ENCODE results near the gene YIPF1.

Gene YIPF1

GRCh38 chr1:53918343-53918742 is 28.7 kb upstream of the YIPF1 start:
- no peak overlapping the region for H3K27ac ChIP-seq (ENCODE audit: insufficient read depth, low read length, poor library complexity, severe bottlenecking)
- no peaks in the 10 kb centered on the region for H3K4me1 ChIP-seq (ENCODE audit: control insufficient read depth, insufficient read depth, low read length, poor library complexity, severe bottlenecking)
- peaks cover 11% of the 10 kb centered on the region for H3K36me3 ChIP-seq (ENCODE audit: control insufficient read depth, insufficient read depth, low read length)
- H3K4me3 ChIP-seq (ENCODE audit: insufficient read depth, low read depth, low read length, poor library complexity, severe bottlenecking): no peak overlapping the region
- no peaks in the 10 kb centered on the region for H3K9me3 ChIP-seq (ENCODE audit: control insufficient read depth, low read length)
- DNase-seq: no peak
- H3K27me3 ChIP-seq (replicated peaks; ENCODE audit: control insufficient read depth, insufficient read depth, low read length, poor library complexity, severe bottlenecking): no peaks in the 10 kb centered on the region

DNA sequence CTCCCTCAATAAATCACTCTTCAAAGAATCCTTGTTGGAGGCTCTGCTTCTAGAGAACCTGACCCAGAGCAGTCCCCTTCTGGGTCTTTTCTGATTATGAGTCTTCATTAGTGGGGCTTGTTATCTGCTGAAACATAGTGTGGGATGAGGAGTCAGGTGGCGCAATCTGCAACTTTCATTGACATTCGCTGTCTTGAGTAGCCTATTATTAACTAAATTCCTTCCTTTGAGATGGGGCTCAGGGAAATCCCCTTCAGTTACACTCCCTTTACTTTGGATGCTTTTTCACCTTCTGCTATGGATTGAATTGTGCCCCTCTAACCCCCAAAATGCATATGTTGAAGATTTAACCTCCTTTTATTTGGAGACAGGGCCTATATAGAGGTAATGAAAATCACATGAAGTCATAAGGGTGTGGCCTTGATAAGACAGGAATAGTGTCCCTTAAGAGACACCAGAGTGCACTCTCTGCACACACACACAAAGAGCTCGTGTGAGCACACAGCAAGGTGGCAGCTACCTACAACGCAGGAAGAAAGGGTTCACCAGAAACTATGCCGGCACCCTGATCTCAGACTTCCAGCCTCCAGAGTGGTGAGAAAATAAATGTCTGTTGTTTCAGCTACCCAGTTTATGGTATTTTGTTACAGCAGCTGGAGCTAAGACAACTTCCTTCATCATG is 23.9 kb upstream of the YIPF1 start:
- Histone ChIP-seq H3K36me3 (ENCODE audit: control insufficient read depth, insufficient read depth, low read length) (peaks cover 4% of the 10 kb centered on the region), H3K4me3 (ENCODE audit: insufficient read depth, low read depth, low read length, poor library complexity, severe bottlenecking) (no peak overlapping the region), H3K27me3 (replicated peaks; ENCODE audit: control insufficient read depth, insufficient read depth, low read length, poor library complexity, severe bottlenecking) (no peaks in the 10 kb centered on the region), H3K27ac (ENCODE audit: insufficient read depth, low read length, poor library complexity, severe bottlenecking) (no peak overlapping the region), H3K9me3 (ENCODE audit: control insufficient read depth, low read length) (no peaks in the 10 kb centered on the region), H3K4me1 (ENCODE audit: control insufficient read depth, insufficient read depth, low read length, poor library complexity, severe bottlenecking) (no peaks in the 10 kb centered on the region)
- no peak for DNase-seq

GRCh38 chr1:53911442-53911841 is 21.8 kb upstream of the YIPF1 start:
- H3K4me3 ChIP-seq (ENCODE audit: insufficient read depth, low read depth, low read length, poor library complexity, severe bottlenecking): no peak overlapping the region
- H3K27me3 ChIP-seq (replicated peaks; ENCODE audit: control insufficient read depth, insufficient read depth, low read length, poor library complexity, severe bottlenecking): no peaks in the 10 kb centered on the region
- no peak overlapping the region for H3K27ac ChIP-seq (ENCODE audit: insufficient read depth, low read length, poor library complexity, severe bottlenecking)
- H3K4me1 ChIP-seq (ENCODE audit: control insufficient read depth, insufficient read depth, low read length, poor library complexity, severe bottlenecking): no peaks in the 10 kb centered on the region
- peaks cover 4% of the 10 kb centered on the region for H3K36me3 ChIP-seq (ENCODE audit: control insufficient read depth, insufficient read depth, low read length)
- DNase-seq: no peak
- no peaks in the 10 kb centered on the region for H3K9me3 ChIP-seq (ENCODE audit: control insufficient read depth, low read length)

DNA sequence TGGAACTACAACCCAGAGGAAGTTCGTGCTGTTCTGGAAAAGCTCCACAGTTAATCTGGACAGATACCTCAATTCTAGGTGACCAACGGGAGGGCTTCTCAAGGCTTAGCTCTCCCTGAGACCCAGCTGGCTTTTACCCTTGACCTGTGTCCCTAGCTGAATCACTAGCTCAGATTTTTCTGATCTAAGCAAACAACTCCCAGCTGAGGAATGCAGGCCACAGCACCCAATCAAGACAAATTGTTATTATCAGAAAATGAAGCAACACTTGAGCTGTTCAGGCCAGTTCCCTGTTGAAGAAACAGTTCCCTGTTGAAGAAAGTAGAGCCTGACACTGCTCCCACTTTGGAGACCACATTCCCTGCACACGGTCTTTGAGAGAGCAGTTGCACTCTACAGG is 20.3 kb upstream of the YIPF1 start:
- Histone ChIP-seq H3K27me3 (replicated peaks; ENCODE audit: control insufficient read depth, insufficient read depth, low read length, poor library complexity, severe bottlenecking) (no peaks in the 10 kb centered on the region), H3K36me3 (ENCODE audit: control insufficient read depth, insufficient read depth, low read length) (peaks cover 4% of the 10 kb centered on the region), H3K27ac (ENCODE audit: insufficient read depth, low read length, poor library complexity, severe bottlenecking) (no peak overlapping the region), H3K9me3 (ENCODE audit: control insufficient read depth, low read length) (no peaks in the 10 kb centered on the region), H3K4me1 (ENCODE audit: control insufficient read depth, insufficient read depth, low read length, poor library complexity, severe bottlenecking) (no peaks in the 10 kb centered on the region), H3K4me3 (ENCODE audit: insufficient read depth, low read depth, low read length, poor library complexity, severe bottlenecking) (no peak overlapping the region)
- no peak for DNase-seq

DNA sequence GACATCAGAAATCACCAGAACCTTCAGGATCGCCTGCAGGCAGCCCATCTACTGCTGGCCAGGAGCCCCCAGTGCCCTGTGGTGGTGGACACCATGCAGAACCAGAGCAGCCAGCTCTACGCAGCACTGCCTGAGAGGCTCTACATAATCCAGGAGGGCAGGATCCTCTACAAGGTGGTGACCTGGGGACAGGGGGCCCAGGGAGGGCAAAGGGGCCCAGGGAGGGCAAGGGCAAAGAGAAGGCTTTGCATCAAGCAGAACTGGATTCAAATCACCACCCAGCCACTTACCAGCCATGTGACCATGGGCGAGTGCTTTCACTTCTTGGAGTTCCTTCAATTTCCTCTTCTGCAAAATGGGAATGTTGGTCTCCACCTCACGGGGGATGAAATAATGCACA is 16.5 kb upstream of the YIPF1 start:
- H3K27me3 ChIP-seq (replicated peaks; ENCODE audit: control insufficient read depth, insufficient read depth, low read length, poor library complexity, severe bottlenecking): no peaks in the 10 kb centered on the region
- H3K36me3 ChIP-seq (ENCODE audit: control insufficient read depth, insufficient read depth, low read length): no peaks in the 10 kb centered on the region
- no peak overlapping the region for H3K4me3 ChIP-seq (ENCODE audit: insufficient read depth, low read depth, low read length, poor library complexity, severe bottlenecking)
- H3K27ac ChIP-seq (ENCODE audit: insufficient read depth, low read length, poor library complexity, severe bottlenecking): no peak overlapping the region
- DNase-seq: no peak
- no peaks in the 10 kb centered on the region for H3K4me1 ChIP-seq (ENCODE audit: control insufficient read depth, insufficient read depth, low read length, poor library complexity, severe bottlenecking)
- H3K9me3 ChIP-seq (ENCODE audit: control insufficient read depth, low read length): no peaks in the 10 kb centered on the region

DNA sequence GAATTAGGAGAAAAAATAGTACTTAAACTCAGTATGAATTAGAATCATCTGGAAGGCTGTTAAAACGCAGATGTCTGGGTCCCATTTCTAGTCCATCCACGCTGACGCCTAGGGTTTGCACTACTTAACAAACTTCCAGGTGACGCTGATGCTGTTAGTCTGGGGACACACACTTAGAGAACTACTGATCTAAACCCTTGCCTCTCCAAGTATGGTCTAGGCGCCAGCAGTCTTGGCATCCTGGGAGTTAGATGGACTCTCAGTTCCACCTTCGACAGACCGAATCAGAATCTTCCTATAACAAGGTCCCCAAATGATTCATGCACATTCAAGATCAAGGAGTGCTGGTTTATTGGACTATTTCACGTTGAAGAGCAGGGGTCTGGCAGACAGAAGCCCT is 15.9 kb upstream of the YIPF1 start:
- Histone ChIP-seq H3K36me3 (ENCODE audit: control insufficient read depth, insufficient read depth, low read length) (no peaks in the 10 kb centered on the region), H3K4me3 (ENCODE audit: insufficient read depth, low read depth, low read length, poor library complexity, severe bottlenecking) (no peak overlapping the region), H3K9me3 (ENCODE audit: control insufficient read depth, low read length) (no peaks in the 10 kb centered on the region), H3K4me1 (ENCODE audit: control insufficient read depth, insufficient read depth, low read length, poor library complexity, severe bottlenecking) (no peaks in the 10 kb centered on the region), H3K27me3 (replicated peaks; ENCODE audit: control insufficient read depth, insufficient read depth, low read length, poor library complexity, severe bottlenecking) (no peaks in the 10 kb centered on the region), H3K27ac (ENCODE audit: insufficient read depth, low read length, poor library complexity, severe bottlenecking) (no peak overlapping the region)
- no peak for DNase-seq

DNA sequence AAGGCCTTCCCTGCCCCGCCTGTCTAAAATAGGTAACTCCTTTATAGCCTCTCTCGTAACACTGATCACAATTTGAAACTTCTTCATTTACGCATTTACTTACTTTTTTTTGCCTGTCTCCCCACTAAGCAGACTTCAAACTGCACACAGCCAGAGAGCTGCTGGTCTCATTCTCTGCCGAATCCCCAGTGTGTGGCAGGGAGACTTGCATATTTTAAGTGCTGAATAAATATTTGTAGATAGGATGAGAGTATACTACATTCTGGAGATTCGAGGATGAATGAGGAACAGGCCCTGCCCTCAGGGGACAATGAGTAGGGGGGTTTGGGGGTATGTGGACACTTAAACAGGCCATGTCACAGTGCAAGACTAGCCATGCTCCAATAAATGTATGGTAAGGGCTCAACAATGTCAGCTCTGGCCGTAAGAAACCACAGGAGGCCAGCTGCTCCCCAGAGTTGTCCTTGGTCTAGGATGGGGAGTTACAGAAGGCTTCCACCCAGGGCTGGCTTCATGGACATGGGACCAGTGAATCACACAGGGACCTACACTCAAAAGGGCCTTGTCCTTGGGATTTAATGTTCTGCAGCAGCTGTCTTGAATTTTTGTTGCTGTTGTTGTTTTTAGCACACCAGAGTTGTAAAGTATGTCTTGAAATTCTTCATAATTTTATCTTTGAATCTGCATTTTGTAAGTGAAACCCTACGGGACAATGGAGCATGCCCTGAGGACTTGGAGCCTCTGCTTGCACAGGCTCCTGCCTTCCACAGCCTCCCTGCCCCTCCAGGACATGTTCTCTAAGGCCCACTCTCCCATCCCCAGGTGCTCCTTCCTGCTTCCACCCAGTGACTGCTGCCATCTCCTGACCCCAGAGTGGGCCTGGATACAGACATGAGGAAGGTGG is 12.9 kb upstream of the YIPF1 start:
- H3K27me3 ChIP-seq (replicated peaks; ENCODE audit: control insufficient read depth, insufficient read depth, low read length, poor library complexity, severe bottlenecking): no peaks in the 10 kb centered on the region
- no peaks in the 10 kb centered on the region for H3K36me3 ChIP-seq (ENCODE audit: control insufficient read depth, insufficient read depth, low read length)
- no peak overlapping the region for H3K4me3 ChIP-seq (ENCODE audit: insufficient read depth, low read depth, low read length, poor library complexity, severe bottlenecking)
- H3K27ac ChIP-seq (ENCODE audit: insufficient read depth, low read length, poor library complexity, severe bottlenecking): no peak overlapping the region
- no peaks in the 10 kb centered on the region for H3K4me1 ChIP-seq (ENCODE audit: control insufficient read depth, insufficient read depth, low read length, poor library complexity, severe bottlenecking)
- no peak for DNase-seq
- H3K9me3 ChIP-seq (ENCODE audit: control insufficient read depth, low read length): no peaks in the 10 kb centered on the region

- Histone ChIP-seq H3K36me3 (ENCODE audit: control insufficient read depth, insufficient read depth, low read length) (no peaks in the 10 kb centered on the region), H3K27me3 (replicated peaks; ENCODE audit: control insufficient read depth, insufficient read depth, low read length, poor library complexity, severe bottlenecking) (no peaks in the 10 kb centered on the region), H3K9me3 (ENCODE audit: control insufficient read depth, low read length) (no peaks in the 10 kb centered on the region), H3K27ac (ENCODE audit: insufficient read depth, low read length, poor library complexity, severe bottlenecking) (no peak overlapping the region), H3K4me1 (ENCODE audit: control insufficient read depth, insufficient read depth, low read length, poor library complexity, severe bottlenecking) (no peaks in the 10 kb centered on the region), H3K4me3 (ENCODE audit: insufficient read depth, low read depth, low read length, poor library complexity, severe bottlenecking) (no peak overlapping the region)
- DNase-seq: no peak
Measured at GRCh38 chr1:53899708-53900107, 10.1 kb upstream of the YIPF1 start.

GRCh38 chr1:53899206-53899628 is 9.6 kb upstream of the YIPF1 start:
- H3K4me3 ChIP-seq (ENCODE audit: insufficient read depth, low read depth, low read length, poor library complexity, severe bottlenecking): no peak overlapping the region
- no peak for DNase-seq
- no peaks in the 10 kb centered on the region for H3K36me3 ChIP-seq (ENCODE audit: control insufficient read depth, insufficient read depth, low read length)
- no peaks in the 10 kb centered on the region for H3K9me3 ChIP-seq (ENCODE audit: control insufficient read depth, low read length)
- H3K4me1 ChIP-seq (ENCODE audit: control insufficient read depth, insufficient read depth, low read length, poor library complexity, severe bottlenecking): no peaks in the 10 kb centered on the region
- no peak overlapping the region for H3K27ac ChIP-seq (ENCODE audit: insufficient read depth, low read length, poor library complexity, severe bottlenecking)
- no peaks in the 10 kb centered on the region for H3K27me3 ChIP-seq (replicated peaks; ENCODE audit: control insufficient read depth, insufficient read depth, low read length, poor library complexity, severe bottlenecking)

DNA sequence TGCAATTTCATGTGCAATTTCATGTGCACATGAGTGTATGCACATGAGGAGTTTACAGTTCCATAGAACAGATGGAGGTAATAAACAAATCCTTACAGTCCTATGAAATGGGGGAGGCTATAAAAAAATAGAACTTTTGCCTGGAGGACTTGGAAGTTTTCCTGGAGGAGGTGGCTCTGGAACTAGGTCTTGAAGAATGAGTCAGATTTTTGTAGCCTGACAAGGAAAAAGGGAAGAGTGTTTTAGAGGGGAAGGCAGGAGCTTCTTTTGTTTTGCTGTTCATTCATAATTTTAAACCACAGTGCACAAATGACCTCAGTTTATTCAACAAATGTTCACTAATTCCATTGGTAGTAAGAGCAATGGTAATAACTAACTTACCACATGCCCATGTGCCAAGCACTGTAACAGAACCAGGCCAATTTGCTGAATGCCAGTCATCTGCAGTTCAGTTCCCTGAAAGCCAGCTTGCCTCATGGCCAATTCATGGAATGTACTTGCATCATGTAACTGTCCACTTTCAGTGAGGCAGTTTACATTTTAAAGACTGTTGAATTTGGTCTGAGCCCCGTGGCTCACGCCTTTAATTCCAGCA is 7.1 kb upstream of the YIPF1 start:
- Histone ChIP-seq H3K9me3 (ENCODE audit: control insufficient read depth, low read length) (no peaks in the 10 kb centered on the region), H3K27ac (ENCODE audit: insufficient read depth, low read length, poor library complexity, severe bottlenecking) (no peak overlapping the region), H3K4me1 (ENCODE audit: control insufficient read depth, insufficient read depth, low read length, poor library complexity, severe bottlenecking) (no peaks in the 10 kb centered on the region), H3K27me3 (replicated peaks; ENCODE audit: control insufficient read depth, insufficient read depth, low read length, poor library complexity, severe bottlenecking) (no peaks in the 10 kb centered on the region), H3K4me3 (ENCODE audit: insufficient read depth, low read depth, low read length, poor library complexity, severe bottlenecking) (no peak overlapping the region), H3K36me3 (ENCODE audit: control insufficient read depth, insufficient read depth, low read length) (no peaks in the 10 kb centered on the region)
- no peak for DNase-seq
